GM23248 (cell line): ENCODE data around the gene CMYA5. TPM values are rescaled to one million over a fixed set of nuclear protein-coding genes. Genes with fewer than 3 reads are reported as not detected.
A peak's percentile ranks its signal among the peaks of the same experiment; 100 is the strongest.

Experiments
- DNase-seq: peaks from one replicate; pipeline ENCODE4 v3.0.0-alpha.2; 2015
- H2AFZ ChIP-seq: fragments of 200-600 bp; sonication (generic); 2 replicates; pipeline ENCODE4 v1.6.1; 2016; ENCODE audit warnings: antibody characterized with exemption
- H3F3A ChIP-seq: fragments of 200-600 bp; sonication (generic); 2 replicates; pipeline ENCODE4 v1.6.1; 2016; ENCODE audit warnings: mild to moderate bottlenecking, antibody characterized with exemption, mixed run types; ENCODE audit not compliant: insufficient read depth
- H3K27ac ChIP-seq: fragments of 200-600 bp; sonication (generic); 2 replicates; pipeline ENCODE4 v1.5.1; 2016; ENCODE audit warnings: mild to moderate bottlenecking
- H3K27me3 ChIP-seq: fragments of 200-600 bp; sonication (generic); replicated peaks from 2 replicates; pipeline ENCODE4 v1.6.1; 2016; ENCODE audit warnings: mild to moderate bottlenecking; ENCODE audit not compliant: insufficient read depth
- H3K36me3 ChIP-seq: fragments of 200-600 bp; sonication (generic); 2 replicates; pipeline ENCODE4 v1.6.1; 2016; ENCODE audit warnings: low read depth, mild to moderate bottlenecking
- H3K4me1 ChIP-seq: fragments of 200-600 bp; sonication (generic); 2 replicates; pipeline ENCODE4 v1.6.1; 2016; ENCODE audit warnings: mild to moderate bottlenecking; ENCODE audit not compliant: insufficient read depth
- H3K4me2 ChIP-seq: fragments of 200-600 bp; sonication (generic); one replicate; pipeline ENCODE4 v1.6.1; 2016; ENCODE audit warnings: mild to moderate bottlenecking; ENCODE audit not compliant: unreplicated experiment
- H3K4me3 ChIP-seq: fragments of 200-600 bp; sonication (generic); 2 replicates; pipeline ENCODE4 v1.5.1; 2016; ENCODE audit warnings: mild to moderate bottlenecking
- H3K79me2 ChIP-seq: fragments of 200-600 bp; sonication (generic); 2 replicates; pipeline ENCODE4 v1.6.1; 2016; ENCODE audit warnings: mild to moderate bottlenecking; ENCODE audit not compliant: insufficient read depth
- H3K9ac ChIP-seq: fragments of 200-600 bp; sonication (generic); 2 replicates; pipeline ENCODE4 v1.6.1; 2016; ENCODE audit warnings: mild to moderate bottlenecking
- H3K9me2 ChIP-seq: fragments of 200-600 bp; sonication (generic); 2 replicates; pipeline ENCODE4 v1.6.1; 2016; ENCODE audit warnings: mixed run types, mild to moderate bottlenecking, moderate library complexity; ENCODE audit not compliant: insufficient read depth
- H3K9me3 ChIP-seq: fragments of 200-600 bp; sonication (generic); one replicate; pipeline ENCODE4 v1.6.1; 2017; ENCODE audit warnings: low read depth
- H4K20me1 ChIP-seq: fragments of 200-600 bp; sonication (generic); 2 replicates; pipeline ENCODE4 v1.6.0; 2016; ENCODE audit not compliant: insufficient read depth
- EZH2 ChIP-seq: fragments of 200-600 bp; sonication (generic); IDR thresholded peaks from 2 replicates; pipeline ENCODE4 v1.6.1; 2018; ENCODE audit warnings: antibody characterized with exemption, mild to moderate bottlenecking; ENCODE audit not compliant: insufficient read depth, poor library complexity, severe bottlenecking
- EZH2phosphoT487 ChIP-seq: fragments of 200-600 bp; sonication (generic); IDR thresholded peaks from 2 replicates; pipeline ENCODE4 v1.6.1; 2018; ENCODE audit warnings: antibody characterized with exemption, moderate library complexity, mild to moderate bottlenecking, low read depth; ENCODE audit not compliant: insufficient read depth
- WGBS, 2 experiments: methylation state at CpG; one replicate each; pipeline ENCODE4 v1.1.6; 2015 to 2017; ENCODE audit warnings: low lambda C conversion rate in 2 of 2, low coverage in 1 of 2; ENCODE audit errors: missing lambda C conversion rate in 2 of 2; 5-methylcytosine and 5-hydroxymethylcytosine counted together
- in situ Hi-C: fragments of 300-500 bp; cut with MboI; formaldehyde crosslinking; loops from 2 replicates; pipeline ENCODE4 v1.15.0; 2020
- polyA plus RNA-seq: library from polyadenylated mRNA; unstranded; fragments of >200 nt; fragmentation: Nextera tagmentation; extraction: Ambion mirVana; gene quantifications from 2 replicates; pipeline ENCODE4 v1.2.1, GENCODE V29; 2016
- total RNA-seq: library from RNA; depleted of rRNA; stranded (reverse); fragments of >200 nt; shearing (Covaris generic); gene quantifications from 2 replicates; pipeline ENCODE4 v1.2.3, GENCODE V29; 2014

CMYA5 gene
- total and polyA plus RNA-seq, 2 experiments from 2014 or later: 0.36 to 0.97 TPM

DNA sequence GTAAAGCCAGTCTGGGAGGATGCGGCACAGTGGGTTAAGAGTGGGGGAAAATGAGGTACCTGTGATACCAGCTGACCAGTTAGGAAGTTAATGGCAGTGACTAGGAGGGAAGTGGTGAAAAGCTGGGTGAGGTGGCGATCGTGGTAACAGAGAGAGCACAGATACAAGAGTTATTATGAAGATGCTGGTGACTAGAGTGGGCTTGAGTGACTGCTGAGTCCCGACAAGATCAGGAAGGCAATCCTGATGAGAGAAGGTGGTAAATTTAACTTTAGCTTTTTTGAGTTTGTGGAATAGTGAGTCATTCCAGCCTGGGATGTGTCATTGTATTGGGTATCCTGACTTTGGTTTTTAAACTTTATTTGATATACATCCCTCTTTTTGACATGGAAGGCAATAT is 38.8 kb downstream of the CMYA5 start:
- Histone ChIP-seq H2AFZ (no peak overlapping the region), H3K4me1 (peaks cover 5% of the 10 kb centered on the region; the same call in 1 of the 2 replicates), H3K9me3 (no peaks in the 10 kb centered on the region), H3K36me3 (no peaks in the 10 kb centered on the region), H3K4me2 (no peak overlapping the region), H3K27me3 (no peaks in the 10 kb centered on the region), H3F3A (no peaks in the 10 kb centered on the region), H3K9ac (no peak overlapping the region), H4K20me1 (no peaks in the 10 kb centered on the region), H3K9me2 (no peaks in the 10 kb centered on the region), H3K79me2 (no peaks in the 10 kb centered on the region), H3K27ac (no peak overlapping the region), H3K4me3 (no peak overlapping the region)
- no peak for TF ChIP-seq EZH2phosphoT487
- in situ Hi-C loops: no loop called here
- 83 to 90% methylated on average over 4 of the region's 4 CpGs for WGBS, 2 experiments
- DNase-seq: peak; percentile 57

DNA sequence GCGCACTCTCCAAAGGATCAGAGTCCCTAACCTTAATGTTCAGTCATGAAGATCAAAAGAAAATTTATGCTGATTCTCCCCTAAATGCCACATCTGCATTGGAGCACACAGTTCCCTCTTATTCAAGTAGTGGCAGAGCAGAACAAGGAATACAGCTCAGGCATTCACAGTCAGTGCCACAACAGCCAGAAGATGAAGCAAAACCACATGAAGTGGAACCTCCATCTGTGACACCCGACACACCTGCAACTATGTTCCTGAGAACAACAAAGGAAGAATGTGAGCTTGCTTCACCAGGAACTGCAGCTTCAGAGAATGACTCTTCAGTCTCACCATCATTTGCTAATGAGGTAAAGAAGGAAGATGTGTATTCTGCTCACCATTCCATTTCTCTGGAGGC is 40.0 kb downstream of the CMYA5 start:
- Histone ChIP-seq H3K79me2 (no peaks in the 10 kb centered on the region), H3K4me1 (peaks cover 5% of the 10 kb centered on the region; the same call in 1 of the 2 replicates), H3K9me3 (no peaks in the 10 kb centered on the region), H3K9me2 (no peaks in the 10 kb centered on the region), H3K4me2 (no peak overlapping the region), H3K27ac (no peak overlapping the region), H2AFZ (no peak overlapping the region), H3K27me3 (peaks cover 8% of the 10 kb centered on the region; the same call in 1 of the 2 replicates), H3K36me3 (no peaks in the 10 kb centered on the region), H4K20me1 (no peaks in the 10 kb centered on the region), H3K4me3 (no peak overlapping the region), H3F3A (no peaks in the 10 kb centered on the region), H3K9ac (no peak overlapping the region)
- TF ChIP-seq EZH2phosphoT487 (no peak), EZH2 (no peak)
- no peak for DNase-seq
- 84 to 92% methylated on average over 2 of the region's 2 CpGs for WGBS, 2 experiments
- in situ Hi-C loops: no loop called here

DNA sequence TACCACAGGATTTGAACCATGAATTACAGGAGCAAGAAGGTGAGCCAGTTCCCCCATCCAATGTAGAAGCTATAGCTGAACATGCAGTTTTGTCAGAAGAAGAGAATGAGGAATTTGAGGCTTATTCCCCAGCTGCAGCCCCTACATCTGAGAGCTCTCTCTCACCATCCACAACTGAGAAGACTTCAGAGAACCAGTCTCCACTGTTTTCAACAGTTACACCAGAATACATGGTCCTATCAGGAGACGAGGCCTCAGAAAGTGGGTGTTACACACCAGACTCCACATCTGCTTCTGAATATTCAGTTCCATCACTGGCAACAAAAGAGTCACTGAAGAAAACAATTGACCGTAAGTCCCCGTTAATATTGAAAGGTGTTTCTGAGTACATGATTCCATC is 40.9 kb downstream of the CMYA5 start:
- 93 to 95% methylated on average over 3 of the region's 3 CpGs for WGBS, 2 experiments
- in situ Hi-C loops: no loop called here

DNA sequence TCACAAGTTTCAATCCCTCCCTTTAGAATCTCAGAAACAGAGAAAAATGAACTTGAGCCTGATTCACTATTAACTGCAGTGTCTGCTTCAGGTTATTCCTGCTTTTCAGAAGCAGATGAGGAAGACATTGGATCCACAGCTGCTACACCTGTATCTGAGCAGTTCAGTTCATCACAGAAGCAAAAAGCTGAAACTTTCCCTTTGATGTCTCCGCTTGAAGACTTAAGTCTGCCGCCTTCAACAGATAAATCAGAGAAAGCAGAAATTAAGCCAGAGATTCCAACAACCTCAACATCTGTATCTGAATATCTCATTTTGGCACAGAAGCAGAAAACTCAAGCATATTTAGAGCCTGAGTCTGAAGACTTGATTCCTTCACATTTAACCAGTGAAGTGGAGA is 42.1 kb downstream of the CMYA5 start:
- in situ Hi-C loops: no loop called here
- Histone ChIP-seq H4K20me1 (no peaks in the 10 kb centered on the region), H2AFZ (no peak overlapping the region), H3F3A (no peaks in the 10 kb centered on the region), H3K27me3 (peaks cover 8% of the 10 kb centered on the region), H3K79me2 (no peaks in the 10 kb centered on the region), H3K9ac (no peak overlapping the region), H3K4me1 (peaks cover 5% of the 10 kb centered on the region; the same call in 1 of the 2 replicates), H3K4me3 (no peak overlapping the region), H3K9me3 (no peaks in the 10 kb centered on the region), H3K9me2 (no peaks in the 10 kb centered on the region), H3K27ac (no peak overlapping the region), H3K36me3 (no peaks in the 10 kb centered on the region), H3K4me2 (no peak overlapping the region)
- no peak for TF ChIP-seq EZH2phosphoT487
- no peak for TF ChIP-seq EZH2
- 64 to 67% methylated on average over 2 of the region's 2 CpGs for WGBS, 2 experiments
- DNase-seq: peak; percentile 9

More for the DNA sequence above, 40.9 kb downstream of the CMYA5 start:
- Histone ChIP-seq H3K9ac (no peak overlapping the region), H3K4me3 (no peak overlapping the region), H3K27me3 (peaks cover 8% of the 10 kb centered on the region), H2AFZ (no peak overlapping the region), H3K4me2 (no peak overlapping the region), H3K9me3 (no peaks in the 10 kb centered on the region), H3K36me3 (no peaks in the 10 kb centered on the region), H3K9me2 (no peaks in the 10 kb centered on the region), H3K27ac (no peak overlapping the region), H3K79me2 (no peaks in the 10 kb centered on the region), H3F3A (no peaks in the 10 kb centered on the region), H3K4me1 (peaks cover 5% of the 10 kb centered on the region; the same call in 1 of the 2 replicates), H4K20me1 (no peaks in the 10 kb centered on the region)
- no peak for TF ChIP-seq EZH2phosphoT487
- no peak for TF ChIP-seq EZH2
- no peak for DNase-seq
